DOHH2 (cell line): ENCODE measurements around the gene MAPKAPK2.

Experiments used
- EZH2phosphoT487 ChIP-seq: fragments of 200-600 bp; sonication (generic); IDR thresholded peaks from 2 replicates; pipeline ENCODE4 v1.6.1; 2017; ENCODE audit warnings: borderline replicate concordance, mild to moderate bottlenecking, antibody characterized with exemption, low read length, moderate library complexity, mixed read lengths
- TF ChIP-seq, protein P1 (sequence below): fragments of 200-600 bp; sonication (generic); IDR thresholded peaks from one replicate; pipeline ENCODE4 v1.5.1; 2014; ENCODE audit warnings: antibody characterized with exemption, mild to moderate bottlenecking, low read depth, low read length; ENCODE audit not compliant: poor library complexity, severe bottlenecking

- TF ChIP-seq, protein P1, sequence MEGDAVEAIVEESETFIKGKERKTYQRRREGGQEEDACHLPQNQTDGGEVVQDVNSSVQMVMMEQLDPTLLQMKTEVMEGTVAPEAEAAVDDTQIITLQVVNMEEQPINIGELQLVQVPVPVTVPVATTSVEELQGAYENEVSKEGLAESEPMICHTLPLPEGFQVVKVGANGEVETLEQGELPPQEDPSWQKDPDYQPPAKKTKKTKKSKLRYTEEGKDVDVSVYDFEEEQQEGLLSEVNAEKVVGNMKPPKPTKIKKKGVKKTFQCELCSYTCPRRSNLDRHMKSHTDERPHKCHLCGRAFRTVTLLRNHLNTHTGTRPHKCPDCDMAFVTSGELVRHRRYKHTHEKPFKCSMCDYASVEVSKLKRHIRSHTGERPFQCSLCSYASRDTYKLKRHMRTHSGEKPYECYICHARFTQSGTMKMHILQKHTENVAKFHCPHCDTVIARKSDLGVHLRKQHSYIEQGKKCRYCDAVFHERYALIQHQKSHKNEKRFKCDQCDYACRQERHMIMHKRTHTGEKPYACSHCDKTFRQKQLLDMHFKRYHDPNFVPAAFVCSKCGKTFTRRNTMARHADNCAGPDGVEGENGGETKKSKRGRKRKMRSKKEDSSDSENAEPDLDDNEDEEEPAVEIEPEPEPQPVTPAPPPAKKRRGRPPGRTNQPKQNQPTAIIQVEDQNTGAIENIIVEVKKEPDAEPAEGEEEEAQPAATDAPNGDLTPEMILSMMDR = no peak
- TF ChIP-seq EZH2phosphoT487 = no peak
These were observed at the start of gene MAPKAPK2 for GRCh38 chr1:206684478-206685333.
